Osteoblast (primary cell): ENCODE results near the gene C6orf141. TPM values are rescaled to one million over a fixed set of nuclear protein-coding genes. Genes with fewer than 3 reads are reported as not detected.

ENCODE experiments used
- DNase-seq: peaks from one replicate; pipeline ENCODE4 v3.0.0; 2011; ENCODE audit warnings: low spot score, mixed read lengths; ENCODE audit not compliant: insufficient read length; ENCODE audit errors: missing footprints
- H2AFZ ChIP-seq: 2 replicates; pipeline ENCODE4 v1.6.0; 2011; ENCODE audit warnings: mild to moderate bottlenecking, low read length
- H3K27ac ChIP-seq: 2 replicates; pipeline ENCODE4 v1.5.1; 2011; ENCODE audit warnings: mild to moderate bottlenecking, low read depth, low read length, moderate library complexity
- H3K27me3 ChIP-seq: 2 replicates; pipeline ENCODE4 v1.6.0; 2012; ENCODE audit warnings: mild to moderate bottlenecking, control low read depth, inconsistent platforms, low read length, moderate library complexity; ENCODE audit not compliant: insufficient read depth
- H3K36me3 ChIP-seq: 2 replicates; pipeline ENCODE4 v1.5.1; 2011; ENCODE audit warnings: mild to moderate bottlenecking, low read length, control low read depth, moderate library complexity; ENCODE audit not compliant: insufficient read depth
- H3K4me1 ChIP-seq: 2 replicates; pipeline ENCODE4 v1.5.1; 2011; ENCODE audit warnings: mild to moderate bottlenecking, low read length, control low read depth, moderate library complexity; ENCODE audit not compliant: insufficient read depth
- H3K4me2 ChIP-seq: 2 replicates; pipeline ENCODE4 v1.6.0; 2011; ENCODE audit warnings: mild to moderate bottlenecking, low read length; ENCODE audit not compliant: insufficient read depth
- H3K4me3 ChIP-seq: fragments of 200-600 bp; sonication (generic); 3 replicates; pipeline ENCODE4 v1.5.1; 2012; ENCODE audit warnings: mild to moderate bottlenecking, low read length, inconsistent platforms; ENCODE audit not compliant: insufficient read depth
- H3K79me2 ChIP-seq: 2 replicates; pipeline ENCODE4 v1.6.0; 2012; ENCODE audit warnings: mild to moderate bottlenecking, low read length, control low read depth, inconsistent platforms; ENCODE audit not compliant: insufficient read depth
- H3K9me3 ChIP-seq: 2 replicates; pipeline ENCODE4 v1.5.1; 2011; ENCODE audit warnings: low read depth, low read length, control low read depth
- H4K20me1 ChIP-seq: 2 replicates; pipeline ENCODE4 v1.6.0; 2012; ENCODE audit warnings: mild to moderate bottlenecking, low read length, control low read depth; ENCODE audit not compliant: insufficient read depth
- CTCF ChIP-seq: IDR thresholded peaks from 2 replicates; pipeline ENCODE4 v1.5.1; 2011; ENCODE audit warnings: mild to moderate bottlenecking, low read depth, low read length, moderate library complexity; ENCODE audit errors: extremely low read depth
- total RNA-seq: library from RNA; depleted of rRNA; stranded (reverse); fragments of >200 nt; gene quantifications from 2 replicates; pipeline ENCODE4 v1.2.3, GENCODE V29; 2012

The C6orf141 gene
- total RNA-seq, 1 donor = not detected

GRCh38 chr6:49563006-49563886 is 12.8 kb downstream of the C6orf141 start:
- Histone ChIP-seq H3K9me3 (no peaks in the 10 kb centered on the region), H4K20me1 (no peaks in the 10 kb centered on the region), H3K27me3 (no peaks in the 10 kb centered on the region), H2AFZ (no peak overlapping the region), H3K79me2 (no peaks in the 10 kb centered on the region), H3K27ac (no peak overlapping the region), H3K4me2 (no peak overlapping the region), H3K4me3 (no peak overlapping the region), H3K36me3 (no peaks in the 10 kb centered on the region), H3K4me1 (no peaks in the 10 kb centered on the region)
- no peak for TF ChIP-seq CTCF
- DNase-seq = no peak

- TF ChIP-seq CTCF = no peak
- DNase-seq = no peak
- Histone ChIP-seq H4K20me1 (no peaks in the 10 kb centered on the region), H2AFZ (no peak overlapping the region), H3K4me3 (no peak overlapping the region), H3K4me2 (no peak overlapping the region), H3K9me3 (no peaks in the 10 kb centered on the region), H3K36me3 (no peaks in the 10 kb centered on the region), H3K27me3 (no peaks in the 10 kb centered on the region), H3K27ac (no peak overlapping the region), H3K4me1 (no peaks in the 10 kb centered on the region), H3K79me2 (no peaks in the 10 kb centered on the region)
Measured at GRCh38 chr6:49564552-49564951, 14.1 kb downstream of the C6orf141 start.

- no peaks in the 10 kb centered on the region for H3K4me1 ChIP-seq
- no peak for DNase-seq
- H3K27ac ChIP-seq = no peak overlapping the region
- no peaks in the 10 kb centered on the region for H4K20me1 ChIP-seq
- H3K36me3 ChIP-seq = no peaks in the 10 kb centered on the region
- H2AFZ ChIP-seq = no peak overlapping the region
- no peak overlapping the region for H3K4me3 ChIP-seq
- no peaks in the 10 kb centered on the region for H3K9me3 ChIP-seq
- no peaks in the 10 kb centered on the region for H3K27me3 ChIP-seq
- H3K4me2 ChIP-seq = no peak overlapping the region
- TF ChIP-seq CTCF = no peak
- no peaks in the 10 kb centered on the region for H3K79me2 ChIP-seq
Measured at GRCh38 chr6:49565261-49565660, 14.8 kb downstream of the C6orf141 start.

- Histone ChIP-seq H3K27me3 (no peaks in the 10 kb centered on the region), H3K36me3 (no peaks in the 10 kb centered on the region), H2AFZ (no peak overlapping the region), H3K79me2 (no peaks in the 10 kb centered on the region), H3K4me2 (no peak overlapping the region), H3K27ac (no peak overlapping the region), H3K9me3 (no peaks in the 10 kb centered on the region), H4K20me1 (no peaks in the 10 kb centered on the region), H3K4me1 (no peaks in the 10 kb centered on the region), H3K4me3 (no peak overlapping the region)
- no peak for TF ChIP-seq CTCF
- no peak for DNase-seq
Measured at GRCh38 chr6:49565855-49566254, 15.4 kb downstream of the C6orf141 start.
